ENCODE results near the gene ZNF689.
"Not testable (repeated sequence)": the region's sequence is repeated elsewhere in the genome, so short reads cannot be mapped to it uniquely, and the experiment has no call there.

The ZNF689 gene

GRCh38 chr16:30609926-30610839 is at the start of gene ZNF689:
ZNF689 (minus strand) TSS chr16:30610389; CDS start chr16:30610041, 348 bp downstream.
- DNase-seq = peak; percentile 99

- DNase-seq = no peak
These were observed 48.7 kb upstream of the ZNF689 start for GRCh38 chr16:30658731-30659506.

- peak; percentile 100 for DNase-seq
These were observed 47.9 kb upstream of the ZNF689 start, which contains the start of gene FBRS for GRCh38 chr16:30657866-30658730. FBRS (plus strand) TSS chr16:30658431; CDS start chr16:30659519, 1,088 bp downstream.

- no peak for DNase-seq
These were observed 47.0 kb upstream of the ZNF689 start for GRCh38 chr16:30656974-30657865.

GRCh38 chr16:30656388-30656787 is 46.2 kb upstream of the ZNF689 start:
- DNase-seq = no peak

GRCh38 chr16:30655815-30656347 is 45.7 kb upstream of the ZNF689 start:
- DNase-seq = no peak

- DNase-seq = no peak
These were observed 44.7 kb upstream of the ZNF689 start for GRCh38 chr16:30654856-30655255.

- no peak for DNase-seq
These were observed 42.5 kb upstream of the ZNF689 start for GRCh38 chr16:30652718-30653117.

- no peak for DNase-seq
These were observed 41.8 kb upstream of the ZNF689 start for GRCh38 chr16:30652005-30652296.

- peak; percentile 90 for DNase-seq
These were observed 41.2 kb upstream of the ZNF689 start for GRCh38 chr16:30651124-30652004.

GRCh38 chr16:30650369-30651123 is 40.4 kb upstream of the ZNF689 start, which contains the start of gene PRR14:
PRR14 (plus strand) TSS chr16:30650960; CDS start chr16:30651646, 686 bp downstream.
- peak; percentile 98 for DNase-seq

- no peak for DNase-seq
These were observed 39.7 kb upstream of the ZNF689 start for GRCh38 chr16:30649725-30650368.

GRCh38 chr16:30647274-30647571 is 37.0 kb upstream of the ZNF689 start:
- DNase-seq = no peak

- DNase-seq = no peak
These were observed 35.5 kb upstream of the ZNF689 start for GRCh38 chr16:30645727-30646126.

- DNase-seq = no peak
These were observed 34.2 kb upstream of the ZNF689 start for GRCh38 chr16:30644334-30644830.

GRCh38 chr16:30641378-30641982 is 31.3 kb upstream of the ZNF689 start:
- no peak for DNase-seq

GRCh38 chr16:30637944-30638343 is 27.8 kb upstream of the ZNF689 start:
- DNase-seq = no peak

- not testable (repeated sequence) for DNase-seq
These were observed 26.9 kb upstream of the ZNF689 start for GRCh38 chr16:30637139-30637538.

- DNase-seq = no peak
These were observed 26.4 kb upstream of the ZNF689 start for GRCh38 chr16:30636599-30636998.
